Caco-2 (cell line): Measurements from ENCODE around the gene IGSF21. TPM values are rescaled to one million over a fixed set of nuclear protein-coding genes. Genes with fewer than 3 reads are reported as not detected.

Source experiments
- BruUV-seq: library from RNA; stranded (reverse); fragments of 400-500 nt; replicated peaks from 2 replicates; lab custom pipeline; 2021; lab: Mats Ljungman, UMichigan
- CTCF ChIA-PET: fragments of 300-600 bp; sonication (Branson Sonifier 250); formaldehyde crosslinking; loops from one replicate; lab custom pipeline; 2022; ENCODE audit warnings: antibody characterized with exemption; lab: Charles Lee
- POLR2A ChIA-PET: fragments of 300-600 bp; sonication (Branson Sonifier 250); formaldehyde crosslinking; loops from one replicate; lab custom pipeline; 2022; ENCODE audit warnings: antibody characterized with exemption; lab: Charles Lee
- DNase-seq, 2 experiments: peaks; one replicate each; pipeline versions ENCODE4 v3.0.0 to v3.0.0-alpha.2; 2020 to 2022
- H3K27me3 ChIP-seq: replicated peaks from 2 replicates; pipeline ENCODE4 v1.6.0; 2011; ENCODE audit warnings: low read length; ENCODE audit not compliant: control insufficient read depth, insufficient read depth
- H3K36me3 ChIP-seq: 2 replicates; pipeline ENCODE4 v1.5.1; 2011; ENCODE audit warnings: low read length; ENCODE audit not compliant: control insufficient read depth, insufficient read depth
- H3K4me1 ChIP-seq: fragments of 250-450 bp; sonication (Bioruptor Pico); 2 replicates; pipeline ENCODE4 v1.5.1; 2020; ENCODE audit warnings: mild to moderate bottlenecking
- H3K4me3 ChIP-seq: 2 replicates; pipeline ENCODE4 v1.5.1; 2011; ENCODE audit warnings: low read depth, mild to moderate bottlenecking, control low read depth, low read length
- H3K9me3 ChIP-seq: fragments of 250-450 bp; sonication (Bioruptor Pico); 2 replicates; pipeline ENCODE4 v1.5.1; 2020; ENCODE audit warnings: mild to moderate bottlenecking, moderate library complexity
- H3K27ac Mint-ChIP-seq: one replicate; pipeline ENCODE4 v1.8.0; 2022; ENCODE audit warnings: mixed read lengths; ENCODE audit not compliant: unreplicated experiment
- H3K27me3 Mint-ChIP-seq: one replicate; pipeline ENCODE4 v1.8.0; 2022; ENCODE audit warnings: mixed read lengths; ENCODE audit not compliant: insufficient read depth, unreplicated experiment
- H3K36me3 Mint-ChIP-seq: one replicate; pipeline ENCODE4 v1.8.0; 2022; ENCODE audit warnings: mild to moderate bottlenecking, mixed read lengths; ENCODE audit not compliant: insufficient read depth, unreplicated experiment
- H3K4me1 Mint-ChIP-seq: one replicate; pipeline ENCODE4 v1.8.0; 2022; ENCODE audit warnings: low read depth, mixed read lengths; ENCODE audit not compliant: unreplicated experiment
- H3K4me3 Mint-ChIP-seq: one replicate; pipeline ENCODE4 v1.8.0; 2022; ENCODE audit warnings: mild to moderate bottlenecking, moderate library complexity, mixed read lengths; ENCODE audit not compliant: unreplicated experiment
- H3K9me3 Mint-ChIP-seq: one replicate; pipeline ENCODE4 v1.8.0; 2022; ENCODE audit warnings: mixed read lengths; ENCODE audit not compliant: unreplicated experiment
- CTCF ChIP-seq, 2 experiments: fragments of 200-600 bp in 1 of 2; IDR thresholded peaks; 1 replicate in 1 of 2; 2 replicates in 1 of 2; pipeline versions ENCODE4 v1.5.1 to v1.8.0; 2011 to 2022; ENCODE audit warnings: antibody characterized with exemption in 1 of 2, control low read depth in 1 of 2, inconsistent platforms in 1 of 2, low read depth in 1 of 2, low read length in 1 of 2, mild to moderate bottlenecking in 1 of 2, moderate library complexity in 1 of 2; ENCODE audit not compliant: insufficient read depth in 1 of 2, severe bottlenecking in 1 of 2, unreplicated experiment in 1 of 2
- intact Hi-C: fragments of 100-400 bp; cut with micrococcal nuclease; formaldehyde crosslinking; loops from one replicate; pipeline ENCODE4 v1.10.0; 2022; ENCODE audit not compliant: unreplicated experiment
- total RNA-seq: library from RNA; stranded (reverse); gene quantifications from 2 replicates; pipeline ENCODE4 v1.2.3, GENCODE V29; 2022

IGSF21 gene
- total RNA-seq, 1 experiment from 2014 or later, result not detected

GRCh38 chr1:18241891-18242290 is 134.3 kb downstream of the IGSF21 start:
- ChIA-PET POLR2A (no interaction called here), CTCF (no interaction called here)
- H3K27me3 ChIP-seq, result no peaks in the 10 kb centered on the region
- intact Hi-C loops, result no loop called here
- DNase-seq, result no peak
- H3K36me3 Mint-ChIP-seq, result no peaks in the 10 kb centered on the region
- no peak overlapping the region for H3K4me3 Mint-ChIP-seq
- no peaks in the 10 kb centered on the region for H3K9me3 Mint-ChIP-seq
- BruUV-seq, result no TSS peak
- H3K4me3 ChIP-seq, result no peak overlapping the region
- no peaks in the 10 kb centered on the region for H3K4me1 ChIP-seq
- H3K4me1 Mint-ChIP-seq, result no peaks in the 10 kb centered on the region
- no peaks in the 10 kb centered on the region for H3K36me3 ChIP-seq
- no peak for TF ChIP-seq CTCF (IDR thresholded peaks at IDR 0.05; ENCODE audit: insufficient read depth in 1 of 2, low read depth in 1 of 2, low read length in 1 of 2, severe bottlenecking in 1 of 2, unreplicated experiment in 1 of 2)
- peaks cover 17% of the 10 kb centered on the region for H3K27me3 Mint-ChIP-seq
- H3K9me3 ChIP-seq, result no peaks in the 10 kb centered on the region
- no peak overlapping the region for H3K27ac Mint-ChIP-seq

GRCh38 chr1:18243503-18244175 is 136.0 kb downstream of the IGSF21 start:
- H3K27me3 Mint-ChIP-seq, result peaks cover 12% of the 10 kb centered on the region
- no peaks in the 10 kb centered on the region for H3K4me1 Mint-ChIP-seq
- CTCF ChIA-PET, result interaction anchor here (0.8 kb wide), 1 partner anchor 9 kb away, joined by 3 read pairs; no protein-coding TSS in a partner anchor
- Histone ChIP-seq H3K9me3 (no peaks in the 10 kb centered on the region), H3K27me3 (no peaks in the 10 kb centered on the region), H3K36me3 (no peaks in the 10 kb centered on the region), H3K4me3 (no peak overlapping the region), H3K4me1 (no peaks in the 10 kb centered on the region)
- POLR2A ChIA-PET, result no interaction called here
- H3K4me3 Mint-ChIP-seq, result no peak overlapping the region
- BruUV-seq, result no TSS peak
- TF ChIP-seq CTCF (IDR thresholded peaks at IDR 0.05; ENCODE audit: insufficient read depth in 1 of 2, low read depth in 1 of 2, low read length in 1 of 2, severe bottlenecking in 1 of 2, unreplicated experiment in 1 of 2), result no peak
- no peaks in the 10 kb centered on the region for H3K9me3 Mint-ChIP-seq
- H3K36me3 Mint-ChIP-seq, result no peaks in the 10 kb centered on the region
- intact Hi-C loops, result no loop called here
- DNase-seq, result no peak
- no peak overlapping the region for H3K27ac Mint-ChIP-seq

- intact Hi-C loops, result no loop called here
- no peaks in the 10 kb centered on the region for H3K36me3 ChIP-seq
- H3K27ac Mint-ChIP-seq, result no peak overlapping the region
- no peak overlapping the region for H3K4me3 Mint-ChIP-seq
- ChIA-PET CTCF (interaction anchor here (0.8 kb wide), 1 partner anchor 10 kb away, joined by 3 read pairs; no protein-coding TSS in a partner anchor), POLR2A (no interaction called here)
- no peak for TF ChIP-seq CTCF (IDR thresholded peaks at IDR 0.05; ENCODE audit: insufficient read depth in 1 of 2, low read depth in 1 of 2, low read length in 1 of 2, severe bottlenecking in 1 of 2, unreplicated experiment in 1 of 2)
- no peaks in the 10 kb centered on the region for H3K36me3 Mint-ChIP-seq
- no peaks in the 10 kb centered on the region for H3K4me1 ChIP-seq
- no peaks in the 10 kb centered on the region for H3K4me1 Mint-ChIP-seq
- H3K27me3 ChIP-seq, result no peaks in the 10 kb centered on the region
- H3K4me3 ChIP-seq, result no peak overlapping the region
- no peak for DNase-seq
- no peaks in the 10 kb centered on the region for H3K9me3 Mint-ChIP-seq
- no peaks in the 10 kb centered on the region for H3K9me3 ChIP-seq
- no TSS peak for BruUV-seq
- H3K27me3 Mint-ChIP-seq, result peaks cover 8% of the 10 kb centered on the region
Observed at GRCh38 chr1:18244762-18245161, 137.2 kb downstream of the IGSF21 start.
